Stromal cell of bone marrow (primary cell): ENCODE measurements around the gene RGS8.

ENCODE experiments used
- DNase-seq: peaks from one replicate; pipeline ENCODE4 v3.0.0-alpha.2; 2012; ENCODE audit warnings: low read depth

The RGS8 gene

GRCh38 chr1:182639330-182639729 is 45.1 kb downstream of the RGS8 start:
- no peak for DNase-seq

GRCh38 chr1:182637769-182638168 is 46.6 kb downstream of the RGS8 start:
- no peak for DNase-seq

- DNase-seq, result no peak
Measured at GRCh38 chr1:182635871-182636270, 48.5 kb downstream of the RGS8 start.
